Natural killer cell (primary cell): ENCODE results near the gene SMAD2. TPM values are rescaled to one million over a fixed set of nuclear protein-coding genes. Genes with fewer than 3 reads are reported as not detected.

Experiments
- ATAC-seq, 3 donors: fragments of 150-1000 bp in 2 of 3; fragments of 200-7000 bp in 1 of 3; cut with Tn5 transposase; 1 replicate in 1 of 3; 2 replicates in 2 of 3; pipeline ENCODE4 v1.10.0; 2021; ENCODE audit warnings: mild to moderate bottlenecking in 2 of 3, moderate library complexity in 2 of 3
- DNase-seq, 2 donors: peaks; one replicate each; pipeline versions ENCODE4 v3.0.0 to v3.0.0-alpha.2; 2013 to 2021; ENCODE audit warnings: mixed read lengths in 1 of 2
- H3K27ac ChIP-seq: one replicate; pipeline ENCODE4 v1.5.1; 2013; ENCODE audit warnings: mild to moderate bottlenecking, low read length
- H3K27me3 ChIP-seq: one replicate; pipeline ENCODE4 v1.6.1; 2013; ENCODE audit warnings: low read length; ENCODE audit not compliant: control insufficient read depth, insufficient read depth
- H3K36me3 ChIP-seq: one replicate; pipeline ENCODE4 v1.6.1; 2013; ENCODE audit warnings: low read length; ENCODE audit not compliant: control insufficient read depth, insufficient read depth
- H3K4me1 ChIP-seq: one replicate; pipeline ENCODE4 v1.6.1; 2013; ENCODE audit warnings: low read length; ENCODE audit not compliant: control insufficient read depth, insufficient read depth
- H3K4me3 ChIP-seq: one replicate; pipeline ENCODE4 v1.5.1; 2013; ENCODE audit warnings: low read length
- H3K9me3 ChIP-seq: one replicate; pipeline ENCODE4 v1.6.1; 2013; ENCODE audit warnings: low read length; ENCODE audit not compliant: control insufficient read depth, insufficient read depth
- H3K27ac Mint-ChIP-seq, 2 donors: one replicate each; pipeline ENCODE4 v1.8.0; 2022; ENCODE audit warnings: mild to moderate bottlenecking in 2 of 2, mixed read lengths in 2 of 2, moderate library complexity in 1 of 2
- H3K27me3 Mint-ChIP-seq, 2 donors: one replicate each; pipeline ENCODE4 v1.8.0; 2022; ENCODE audit warnings: low read depth in 2 of 2, mixed read lengths in 2 of 2
- H3K36me3 Mint-ChIP-seq: one replicate; pipeline ENCODE4 v1.8.0; 2022; ENCODE audit warnings: mixed read lengths
- H3K4me1 Mint-ChIP-seq, 2 donors: one replicate each; pipeline ENCODE4 v1.8.0; 2022; ENCODE audit warnings: mixed read lengths in 2 of 2
- H3K4me3 Mint-ChIP-seq: one replicate; pipeline ENCODE4 v1.8.0; 2022; ENCODE audit warnings: mild to moderate bottlenecking, moderate library complexity, mixed read lengths
- H3K9me3 Mint-ChIP-seq, 2 donors: one replicate each; pipeline ENCODE4 v1.8.0; 2022; ENCODE audit warnings: mixed read lengths in 2 of 2
- WGBS: methylation state at CpG from one replicate; pipeline ENCODE4 v1.1.7; 2013; ENCODE audit warnings: missing lambda C conversion rate; ENCODE audit not compliant: insufficient coverage; 5-methylcytosine and 5-hydroxymethylcytosine counted together
- intact Hi-C: fragments of 100-400 bp; cut with micrococcal nuclease; formaldehyde crosslinking; loops from one replicate; pipeline ENCODE4 v1.14.2; 2022
- total RNA-seq, 4 donors: library from RNA; stranded (reverse); fragments of 120-200 nt in 1 of 4; gene quantifications; one replicate each; pipeline versions ENCODE4 v1.2.3 to v1.2.4, GENCODE V29; 2013 to 2022
- TF ChIP-seq, protein P1 (sequence below): fragments of 200-600 bp; IDR thresholded peaks from one replicate; pipeline ENCODE4 v1.8.0; 2022; ENCODE audit warnings: antibody characterized with exemption

SMAD2 gene
- total RNA-seq, 3 donors from 2014 or later (not counting 1 experiment from before 2014, with no cell fraction given): 138 to 160 (median 148) TPM

- H3K9me3 ChIP-seq: peaks cover 4% of the 10 kb centered on the region
- ATAC-seq: no peak
- intact Hi-C loops: no loop called here
- no peak for DNase-seq
- no peak overlapping the region for H3K4me3 Mint-ChIP-seq
- peak overlapping the region; percentile 37 to 98 for H3K27ac Mint-ChIP-seq
- peaks cover 7% of the 10 kb centered on the region for H3K36me3 Mint-ChIP-seq
- peaks cover 8% of the 10 kb centered on the region for H3K36me3 ChIP-seq
- H3K4me1 ChIP-seq: peaks cover 9% of the 10 kb centered on the region
- H3K4me3 ChIP-seq: no peak overlapping the region
- TF ChIP-seq, protein P1, sequence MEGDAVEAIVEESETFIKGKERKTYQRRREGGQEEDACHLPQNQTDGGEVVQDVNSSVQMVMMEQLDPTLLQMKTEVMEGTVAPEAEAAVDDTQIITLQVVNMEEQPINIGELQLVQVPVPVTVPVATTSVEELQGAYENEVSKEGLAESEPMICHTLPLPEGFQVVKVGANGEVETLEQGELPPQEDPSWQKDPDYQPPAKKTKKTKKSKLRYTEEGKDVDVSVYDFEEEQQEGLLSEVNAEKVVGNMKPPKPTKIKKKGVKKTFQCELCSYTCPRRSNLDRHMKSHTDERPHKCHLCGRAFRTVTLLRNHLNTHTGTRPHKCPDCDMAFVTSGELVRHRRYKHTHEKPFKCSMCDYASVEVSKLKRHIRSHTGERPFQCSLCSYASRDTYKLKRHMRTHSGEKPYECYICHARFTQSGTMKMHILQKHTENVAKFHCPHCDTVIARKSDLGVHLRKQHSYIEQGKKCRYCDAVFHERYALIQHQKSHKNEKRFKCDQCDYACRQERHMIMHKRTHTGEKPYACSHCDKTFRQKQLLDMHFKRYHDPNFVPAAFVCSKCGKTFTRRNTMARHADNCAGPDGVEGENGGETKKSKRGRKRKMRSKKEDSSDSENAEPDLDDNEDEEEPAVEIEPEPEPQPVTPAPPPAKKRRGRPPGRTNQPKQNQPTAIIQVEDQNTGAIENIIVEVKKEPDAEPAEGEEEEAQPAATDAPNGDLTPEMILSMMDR: no peak
- H3K4me1 Mint-ChIP-seq: peaks cover 81 to 93% of the 10 kb centered on the region in 2 donors
- WGBS: 100% methylated on average over 3 of the region's 5 CpGs
- H3K27me3 ChIP-seq: no peaks in the 10 kb centered on the region
- H3K27ac ChIP-seq: no peak overlapping the region
- H3K9me3 Mint-ChIP-seq: peaks cover 3 to 12% of the 10 kb centered on the region in 2 donors
- H3K27me3 Mint-ChIP-seq: no peaks in the 10 kb centered on the region
Observed at GRCh38 chr18:47899107-47899840, 31.2 kb downstream of the SMAD2 start.

GRCh38 chr18:47898696-47899095 lies 31.8 kb downstream of the SMAD2 start:
- Histone ChIP-seq H3K27me3 (no peaks in the 10 kb centered on the region), H3K4me3 (no peak overlapping the region), H3K27ac (no peak overlapping the region), H3K36me3 (peaks cover 11% of the 10 kb centered on the region), H3K4me1 (peaks cover 9% of the 10 kb centered on the region), H3K9me3 (no peaks in the 10 kb centered on the region)
- no peaks in the 10 kb centered on the region for H3K27me3 Mint-ChIP-seq
- intact Hi-C loops: no loop called here
- TF ChIP-seq, protein P1: no peak
- no peak overlapping the region for H3K4me3 Mint-ChIP-seq
- H3K27ac Mint-ChIP-seq: peak overlapping the region; percentile 37 to 98
- ATAC-seq (no peak), DNase-seq (no peak)
- H3K9me3 Mint-ChIP-seq: peaks cover 3 to 12% of the 10 kb centered on the region in 2 donors
- H3K36me3 Mint-ChIP-seq: peaks cover 7% of the 10 kb centered on the region
- peaks cover 86 to 93% of the 10 kb centered on the region in 2 donors for H3K4me1 Mint-ChIP-seq
- 100% methylated on average over 2 of the region's 2 CpGs for WGBS

DNA sequence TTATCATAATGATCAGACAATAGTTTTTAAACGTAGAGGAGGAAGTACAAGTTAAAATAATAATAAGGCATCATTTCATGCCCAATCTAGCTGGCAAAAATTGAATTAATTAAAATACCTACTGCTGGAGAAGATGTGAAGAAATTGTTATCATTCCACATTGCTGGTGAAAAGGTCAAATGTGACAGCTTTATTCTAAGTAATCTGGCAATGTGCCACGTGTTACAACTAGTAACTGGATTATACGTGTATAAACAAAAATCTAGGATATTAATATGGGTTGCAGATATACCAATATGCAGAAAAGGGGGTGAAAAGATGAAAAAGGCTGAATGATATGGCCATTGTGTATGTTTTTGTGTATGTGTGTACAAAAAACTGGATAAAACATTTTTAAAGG lies 32.4 kb downstream of the SMAD2 start:
- Histone ChIP-seq H3K27me3 (no peaks in the 10 kb centered on the region), H3K9me3 (no peaks in the 10 kb centered on the region), H3K36me3 (peaks cover 11% of the 10 kb centered on the region), H3K27ac (no peak overlapping the region), H3K4me1 (peaks cover 9% of the 10 kb centered on the region), H3K4me3 (no peak overlapping the region)
- no peak for ATAC-seq
- DNase-seq: no peak
- intact Hi-C loops: no loop called here
- H3K4me3 Mint-ChIP-seq: no peak overlapping the region
- peaks cover 85 to 88% of the 10 kb centered on the region in 2 donors for H3K4me1 Mint-ChIP-seq
- 100% methylated on average over 2 of the region's 3 CpGs for WGBS
- no peaks in the 10 kb centered on the region for H3K27me3 Mint-ChIP-seq
- H3K27ac Mint-ChIP-seq: peak overlapping the region in 1 of 2 donors; percentile 28
- TF ChIP-seq, protein P1: no peak
- peaks cover 0 to 5% of the 10 kb centered on the region in 2 donors for H3K9me3 Mint-ChIP-seq
- H3K36me3 Mint-ChIP-seq: peaks cover 7% of the 10 kb centered on the region
